Panc1 (cell line): ENCODE measurements around the gene RNF38. TPM values are rescaled to one million over a fixed set of nuclear protein-coding genes. Genes with fewer than 3 reads are reported as not detected.

Experiments
- ATAC-seq: fragments of 200-7000 bp; cut with Tn5 transposase; 2 replicates; pipeline ENCODE4 v1.9.1; 2020; ENCODE audit warnings: mild to moderate bottlenecking, moderate library complexity
- BruUV-seq: library from RNA; stranded (reverse); fragments of 400-500 nt; replicated peaks from 2 replicates; lab custom pipeline; 2021; lab: Mats Ljungman, UMichigan
- CTCF ChIA-PET: fragments of 300-600 bp; sonication (Branson Sonifier 250); formaldehyde crosslinking; loops from one replicate; lab custom pipeline; 2022; ENCODE audit warnings: antibody characterized with exemption; lab: Charles Lee
- POLR2A ChIA-PET: fragments of 300-600 bp; sonication (Branson Sonifier 250); formaldehyde crosslinking; loops from one replicate; lab custom pipeline; 2022; ENCODE audit warnings: antibody characterized with exemption; lab: Charles Lee
- DNase-seq: peaks from one replicate; pipeline ENCODE4 v3.0.0-alpha.2; 2010; ENCODE audit warnings: low read depth, low spot score
- H3K27ac ChIP-seq: 2 replicates; pipeline ENCODE4 v1.5.1; 2011; ENCODE audit warnings: mild to moderate bottlenecking, low read length, inconsistent platforms
- H3K27me3 ChIP-seq: fragments of 200-500 bp; sonication (Bioruptor generic); 2 replicates; pipeline ENCODE4 v1.6.0; 2014; ENCODE audit warnings: low read length, inconsistent platforms; ENCODE audit not compliant: control insufficient read depth, insufficient read depth
- H3K36me3 ChIP-seq: fragments of 200-500 bp; sonication (Bioruptor generic); 2 replicates; pipeline ENCODE4 v1.5.1; 2014; ENCODE audit warnings: inconsistent platforms, mild to moderate bottlenecking, low read length, moderate library complexity; ENCODE audit not compliant: control insufficient read depth, insufficient read depth
- H3K4me1 ChIP-seq: 2 replicates; pipeline ENCODE4 v1.5.1; 2011; ENCODE audit warnings: inconsistent platforms, mild to moderate bottlenecking, low read length, moderate library complexity; ENCODE audit not compliant: control insufficient read depth, insufficient read depth
- H3K4me3 ChIP-seq, 2 experiments: 2 replicates each; pipeline ENCODE4 v1.5.1; 2011 to 2012; ENCODE audit warnings: low read depth in 2 of 2, low read length in 2 of 2, mild to moderate bottlenecking in 2 of 2, inconsistent platforms in 1 of 2, moderate library complexity in 1 of 2
- H3K9me3 ChIP-seq: fragments of 200-500 bp; sonication (Bioruptor generic); 2 replicates; pipeline ENCODE4 v1.5.1; 2014; ENCODE audit warnings: low read depth, mild to moderate bottlenecking, inconsistent platforms, low read length, moderate library complexity; ENCODE audit not compliant: control insufficient read depth, insufficient read depth
- CTCF ChIP-seq: fragments of 450-650 bp; IDR thresholded peaks from 2 replicates; pipeline ENCODE4 v1.5.1; 2017; ENCODE audit warnings: mild to moderate bottlenecking
- POLR2AphosphoS5 ChIP-seq: IDR thresholded peaks from 2 replicates; pipeline ENCODE4 v1.6.1; 2012; ENCODE audit warnings: mild to moderate bottlenecking, low read depth, low read length, moderate library complexity
- REST ChIP-seq, 2 experiments: IDR thresholded peaks; 2 replicates each; pipeline ENCODE4 v1.6.1; 2011 to 2012; ENCODE audit warnings: low read depth in 2 of 2, control low read depth in 1 of 2, low read length in 1 of 2, mild to moderate bottlenecking in 1 of 2, moderate library complexity in 1 of 2; ENCODE audit not compliant: insufficient read depth in 1 of 2
- SIN3A ChIP-seq: IDR thresholded peaks from 2 replicates; pipeline ENCODE4 v1.6.1; 2012; ENCODE audit warnings: low read depth, mild to moderate bottlenecking, low read length, moderate library complexity, borderline replicate concordance; ENCODE audit not compliant: insufficient read depth
- TCF7L2 ChIP-seq: IDR thresholded peaks from 2 replicates; pipeline ENCODE4 v1.6.1; 2011; ENCODE audit warnings: mild to moderate bottlenecking, low read depth, low read length, inconsistent platforms
- in situ Hi-C: cut with HindIII; loops from 2 replicates; pipeline ENCODE4 v1.10.0; 2016; ENCODE audit warnings: low sequenced_read_pairs, low pct_unique_long_range_greater_than_20kb
- intact Hi-C: fragments of 100-400 bp; cut with micrococcal nuclease; formaldehyde crosslinking; loops from one replicate; pipeline ENCODE4 v1.10.0; 2022; ENCODE audit not compliant: unreplicated experiment
- total RNA-seq: library from RNA; stranded (reverse); gene quantifications from one replicate; pipeline ENCODE4 v1.2.1, GENCODE V29; 2021; ENCODE audit not compliant: unreplicated experiment

Gene RNF38
- total RNA-seq, 1 experiment from 2014 or later = 78.0 TPM

- in situ Hi-C loops (no loop called here), intact Hi-C loops (no loop called here)
- Histone ChIP-seq H3K27ac (no peak overlapping the region), H3K9me3 (no peaks in the 10 kb centered on the region), H3K4me3 (no peak overlapping the region), H3K36me3 (no peaks in the 10 kb centered on the region), H3K4me1 (no peaks in the 10 kb centered on the region), H3K27me3 (no peaks in the 10 kb centered on the region)
- TF ChIP-seq TCF7L2 (no peak), POLR2AphosphoS5 (no peak), SIN3A (no peak), CTCF (no peak), REST (IDR thresholded peaks at IDR 0.05; ENCODE audit: insufficient read depth in 1 of 2, low read depth in 2 of 2, low read length in 1 of 2) (no peak)
- CTCF ChIA-PET = interaction anchor here (0.6 to 2.1 kb wide), 3 partner anchors 29 to 120 kb away, joined by 3 to 13 read pairs (median 3); no protein-coding TSS in a partner anchor
- no peak for DNase-seq
- TSS peak; percentile 41 for BruUV-seq
- ATAC-seq = no peak
- POLR2A ChIA-PET = interaction anchor here (0.6 kb wide), 2 partner anchors 44 to 115 kb away, joined by 3 to 9 read pairs; no protein-coding TSS in a partner anchor
Observed at GRCh38 chr9:36436909-36437308, 36.8 kb upstream of the RNF38 start.

- in situ Hi-C loops = no loop called here
- DNase-seq (no peak), ATAC-seq (no peak)
- POLR2A ChIA-PET = no interaction called here
- intact Hi-C loops = no loop called here
- Histone ChIP-seq H3K27ac (no peak overlapping the region), H3K27me3 (no peaks in the 10 kb centered on the region), H3K36me3 (no peaks in the 10 kb centered on the region), H3K4me1 (no peaks in the 10 kb centered on the region), H3K4me3 (no peak overlapping the region), H3K9me3 (no peaks in the 10 kb centered on the region)
- CTCF ChIA-PET = interaction anchor here (0.6 to 0.7 kb wide), 2 partner anchors 26 to 50 kb away, joined by 3 to 8 read pairs; no protein-coding TSS in a partner anchor
- TF ChIP-seq CTCF = no peak
- TF ChIP-seq SIN3A = no peak
- TF ChIP-seq POLR2AphosphoS5 = no peak
- no peak for TF ChIP-seq TCF7L2
- TF ChIP-seq REST (IDR thresholded peaks at IDR 0.05; ENCODE audit: insufficient read depth in 1 of 2, low read depth in 2 of 2, low read length in 1 of 2) = no peak
- BruUV-seq = no TSS peak
Observed at GRCh38 chr9:36433386-36433785, 33.3 kb upstream of the RNF38 start.
